PC-9 (cell line): ENCODE data around the gene HS3ST4. TPM values are rescaled to one million over a fixed set of nuclear protein-coding genes. Genes with fewer than 3 reads are reported as not detected.

ENCODE experiments used
- BruUV-seq: library from RNA; stranded (reverse); fragments of 400-500 nt; replicated peaks from 2 replicates; lab custom pipeline; 2021; lab: Mats Ljungman, UMichigan
- CTCF ChIA-PET: fragments of 300-600 bp; sonication (Branson Sonifier 250); formaldehyde crosslinking; loops from one replicate; lab custom pipeline; 2022; ENCODE audit warnings: antibody characterized with exemption; lab: Charles Lee
- POLR2A ChIA-PET: fragments of 300-600 bp; sonication (Branson Sonifier 250); formaldehyde crosslinking; loops from one replicate; lab custom pipeline; 2022; ENCODE audit warnings: antibody characterized with exemption; ENCODE audit not compliant: unreplicated experiment; lab: Charles Lee
- DNase-seq, 2 experiments: peaks; one replicate each; pipeline versions ENCODE4 v3.0.0 to v3.0.0-alpha.2; 2015 to 2022; ENCODE audit warnings: mixed read lengths in 1 of 2
- H2AFZ ChIP-seq: fragments of 200-600 bp; sonication (generic); 2 replicates; pipeline ENCODE4 v1.8.1; 2017; ENCODE audit warnings: antibody characterized with exemption
- H3F3A ChIP-seq: fragments of 200-600 bp; sonication (generic); 2 replicates; pipeline ENCODE4 v1.8.1; 2017; ENCODE audit warnings: antibody characterized with exemption, mild to moderate bottlenecking, low read depth; ENCODE audit not compliant: insufficient read depth
- H3K27ac ChIP-seq: fragments of 200-600 bp; sonication (generic); 2 replicates; pipeline ENCODE4 v1.6.1; 2016; ENCODE audit warnings: mixed run types
- H3K27me3 ChIP-seq: fragments of 200-600 bp; sonication (generic); 2 replicates; pipeline ENCODE4 v1.6.1; 2016; ENCODE audit warnings: low read depth, mixed run types; ENCODE audit not compliant: insufficient read depth
- H3K36me3 ChIP-seq: fragments of 200-600 bp; sonication (generic); 2 replicates; pipeline ENCODE4 v1.6.1; 2016; ENCODE audit warnings: low read depth, mixed run types
- H3K4me1 ChIP-seq: fragments of 200-600 bp; sonication (generic); replicated peaks from 2 replicates; pipeline ENCODE4 v1.6.1; 2016; ENCODE audit warnings: mixed run types; ENCODE audit not compliant: insufficient read depth
- H3K4me2 ChIP-seq: fragments of 200-600 bp; sonication (generic); 2 replicates; pipeline ENCODE4 v1.6.1; 2017; ENCODE audit warnings: mixed run types
- H3K4me3 ChIP-seq: fragments of 200-600 bp; sonication (generic); 2 replicates; pipeline ENCODE4 v1.6.1; 2016; ENCODE audit warnings: mixed run types
- H3K79me2 ChIP-seq: fragments of 200-600 bp; sonication (generic); 2 replicates; pipeline ENCODE4 v1.6.1; 2017; ENCODE audit warnings: low read depth, mixed run types
- H3K9me2 ChIP-seq: fragments of 200-600 bp; sonication (generic); 2 replicates; pipeline ENCODE4 v1.8.1; 2017; ENCODE audit warnings: mild to moderate bottlenecking; ENCODE audit not compliant: insufficient read depth
- H3K9me3 ChIP-seq: fragments of 200-600 bp; sonication (generic); 2 replicates; pipeline ENCODE4 v1.8.1; 2016; ENCODE audit warnings: low read depth; ENCODE audit not compliant: insufficient read depth
- H4K20me1 ChIP-seq: fragments of 200-600 bp; sonication (generic); 2 replicates; pipeline ENCODE4 v1.8.1; 2017; ENCODE audit not compliant: insufficient read depth
- CTCF ChIP-seq: fragments of 200-600 bp; sonication (generic); conservative IDR thresholded peaks from 2 replicates; pipeline ENCODE4 v1.6.1; 2017; ENCODE audit warnings: mixed run types, antibody characterized with exemption, mild to moderate bottlenecking, moderate library complexity
- EZH2 ChIP-seq: fragments of 200-600 bp; sonication (generic); IDR thresholded peaks from 2 replicates; pipeline ENCODE4 v1.8.0; 2017; ENCODE audit warnings: antibody characterized with exemption, low read depth
- intact Hi-C: fragments of 100-400 bp; cut with micrococcal nuclease; formaldehyde crosslinking; loops from one replicate; pipeline ENCODE4 v1.10.0; 2022; ENCODE audit not compliant: unreplicated experiment
- microRNA-seq: library from miRNA; unstranded; fragments of <30 nt; microRNA quantifications from one replicate; pipeline ENCODE4 v1.2.0, GENCODE V29; 2021; ENCODE audit warnings: borderline number of aligned reads, borderline replicate concordance
- total RNA-seq: library from RNA; stranded (reverse); gene quantifications from 2 replicates; pipeline ENCODE4 v1.2.3, GENCODE V29; 2021

Gene HS3ST4
- total RNA-seq, 1 experiment from 2014 or later = not detected

- intact Hi-C loops = no loop called here
- Histone ChIP-seq H3F3A (no peaks in the 10 kb centered on the region), H3K4me3 (no peak overlapping the region), H3K27me3 (0 out of 2 replicates have a peak, but pooled peaks cover 3% of the 10 kb centered on the region), H3K4me2 (no peak overlapping the region), H4K20me1 (no peaks in the 10 kb centered on the region), H3K79me2 (no peaks in the 10 kb centered on the region), H2AFZ (no peak overlapping the region), H3K27ac (no peak overlapping the region), H3K9me2 (no peaks in the 10 kb centered on the region), H3K36me3 (no peaks in the 10 kb centered on the region), H3K9me3 (no peaks in the 10 kb centered on the region), H3K4me1 (no peaks in the 10 kb centered on the region)
- TF ChIP-seq CTCF (no peak), EZH2 (no peak)
- BruUV-seq = no TSS peak
- CTCF ChIA-PET = no interaction called here
- DNase-seq = no peak
- POLR2A ChIA-PET = no interaction called here
These were observed 486.5 kb downstream of the HS3ST4 start for GRCh38 chr16:26178298-26178697.

GRCh38 chr16:26186091-26186615 is 494.4 kb downstream of the HS3ST4 start:
- Histone ChIP-seq H3K4me1 (no peaks in the 10 kb centered on the region), H3K27ac (no peak overlapping the region), H3K79me2 (no peaks in the 10 kb centered on the region), H3K4me2 (no peak overlapping the region), H3F3A (no peaks in the 10 kb centered on the region), H3K9me2 (no peaks in the 10 kb centered on the region), H2AFZ (no peak overlapping the region), H4K20me1 (no peaks in the 10 kb centered on the region), H3K27me3 (peaks cover 13% of the 10 kb centered on the region; the same call in 1 of the 2 replicates), H3K36me3 (no peaks in the 10 kb centered on the region), H3K4me3 (no peak overlapping the region), H3K9me3 (no peaks in the 10 kb centered on the region)
- CTCF ChIA-PET = no interaction called here
- no peak for TF ChIP-seq CTCF
- no peak for TF ChIP-seq EZH2
- no TSS peak for BruUV-seq
- intact Hi-C loops = no loop called here
- DNase-seq = no peak
- POLR2A ChIA-PET = no interaction called here

Small RNA genes lying within 50 kb of the gene (microRNA-seq; reads per million reads assigned to microRNA genes)
- gene MIR548W = not detected
